Pancreas (tissue), 10 donors: ENCODE measurements around the gene ARHGAP31. TPM values are rescaled to one million over a fixed set of nuclear protein-coding genes. Genes with fewer than 3 reads are reported as not detected.

Experiments used
- ATAC-seq, 4 donors: fragments of 200-7000 bp; cut with Tn5 transposase; one replicate each; pipeline versions ENCODE4 v1.8.0 to v1.9.1; 2020; ENCODE audit warnings: mild to moderate bottlenecking in 4 of 4, moderate library complexity in 4 of 4
- DNase-seq, 6 donors: peaks; one replicate each; pipeline ENCODE4 v3.0.0-alpha.2; 2020
- FAIRE-seq: peaks from 2 replicates; lab custom pipeline; 2012; peaks lifted over from hg19 to GRCh38; lab: Jason Lieb, UNC
- H3K27ac ChIP-seq, 4 donors: fragments of 200-600 bp; sonication (generic); 1 replicate in 3 of 4; 2 replicates in 1 of 4; pipeline versions ENCODE4 v1.5.0 to v1.8.0; 2020
- H3K27me3 ChIP-seq, 4 donors: fragments of 200-600 bp; one replicate each; pipeline ENCODE4 v1.8.0; 2021
- H3K36me3 ChIP-seq, 3 donors: fragments of 200-600 bp; sonication (generic) in 1 of 3; one replicate each; pipeline versions ENCODE4 v1.5.0 to v1.8.0; 2020 to 2021
- H3K4me1 ChIP-seq, 3 donors: fragments of 200-600 bp; one replicate each; pipeline ENCODE4 v1.8.0; 2021
- H3K4me3 ChIP-seq, 4 donors: fragments of 200-600 bp; sonication (generic) in 2 of 4; one replicate each; pipeline versions ENCODE4 v1.5.0 to v1.8.0; 2020 to 2021
- H3K9me3 ChIP-seq, 4 donors: fragments of 200-600 bp; one replicate each; pipeline ENCODE4 v1.8.0; 2021
- CTCF ChIP-seq, 4 donors: fragments of 200-600 bp; sonication (generic) in 3 of 4; IDR thresholded peaks; one replicate each; pipeline versions ENCODE4 v1.5.0 to v1.8.0; 2021; ENCODE audit warnings: antibody characterized with exemption in 4 of 4
- WGBS, 2 donors: extraction: QIAGEN DNeasy Blood & Tissue Kit; methylation state at CpG; one replicate each; pipeline ENCODE4 v1.1.7; 2013; 5-methylcytosine and 5-hydroxymethylcytosine counted together
- intact Hi-C, 3 donors: fragments of 100-400 bp; cut with DNase I; formaldehyde crosslinking; loops; one replicate each; pipeline versions ENCODE4 v1.11.1 to v1.14.2; 2022
- polyA plus RNA-seq, 2 donors: library from polyadenylated mRNA; stranded (reverse); fragments of 200-250 nt; gene quantifications; one replicate each; pipeline ENCODE4 v1.2.3, GENCODE V29; 2013
- total RNA-seq, 6 donors: library from RNA; stranded (reverse); fragmentation: NEBNext Ultra II Directional in 4 of 6; extraction: Animal tissue kit (Norgen Biotek cat#: 25700) in 4 of 6; gene quantifications; one replicate each; pipeline versions ENCODE4 v1.2.1 to v1.2.4, GENCODE V29; 2021 to 2023
- donor health status: healthy with polysubstance abuse.
- donor health status: DM: no; HTN: no; CAD: no; lungs with moderate emphysema.
- donor health status: DM: no; HTN: no; CAD: no.
- donor health status: control.
- donor health status: control.
- donor health status: Bipolar disorder and iron deficiency.
- donor health status: DM: yes; HTN: yes; CAD: no.
- donor health status: DM: no; HTN: no; CAD: no.
- donor health status: DM: no; HTN: no; CAD: no.
- donor health status: DM: yes; HTN: yes; CAD: no.

ARHGAP31 gene
- total and polyA plus RNA-seq, 8 donors = 1.5 to 8.3 (median 3.1) TPM

- Histone ChIP-seq H3K4me3 (no peak overlapping the region), H3K36me3 (no peaks in the 10 kb centered on the region), H3K27ac (no peak overlapping the region), H3K9me3 (no peaks in the 10 kb centered on the region), H3K4me1 (no peaks in the 10 kb centered on the region), H3K27me3 (no peaks in the 10 kb centered on the region)
- intact Hi-C loops = no loop called here
- 86 to 89% methylated on average over 7 of the region's 7 CpGs for WGBS, 2 donors
- no peak for FAIRE-seq
- TF ChIP-seq CTCF (IDR thresholded peaks at IDR 0.05) = no peak
- no peak for DNase-seq
- ATAC-seq = no peak
Observed at GRCh38 chr3:119413603-119414280, 119.6 kb downstream of the ARHGAP31 start.

GRCh38 chr3:119416873-119417272, 122.7 kb downstream of the ARHGAP31 start:
- no peak for TF ChIP-seq CTCF (IDR thresholded peaks at IDR 0.05)
- no peaks in the 10 kb centered on the region for H3K36me3 ChIP-seq
- 97% methylated on average over 1 of the region's 1 CpG for WGBS, 2 donors
- ATAC-seq (no peak), FAIRE-seq (no peak), DNase-seq (no peak)
- H3K9me3 ChIP-seq = no peaks in the 10 kb centered on the region
- H3K27ac ChIP-seq = no peak overlapping the region
- H3K27me3 ChIP-seq = no peaks in the 10 kb centered on the region
- no peaks in the 10 kb centered on the region for H3K4me1 ChIP-seq
- intact Hi-C loops = no loop called here
- no peak overlapping the region for H3K4me3 ChIP-seq

- ATAC-seq (no peak), DNase-seq (no peak), FAIRE-seq (no peak)
- Histone ChIP-seq H3K4me3 (no peak overlapping the region), H3K4me1 (no peaks in the 10 kb centered on the region), H3K27ac (no peak overlapping the region), H3K9me3 (no peaks in the 10 kb centered on the region), H3K27me3 (no peaks in the 10 kb centered on the region), H3K36me3 (no peaks in the 10 kb centered on the region)
- no peak for TF ChIP-seq CTCF (IDR thresholded peaks at IDR 0.05)
- 75 to 82% methylated on average over 8 of the region's 8 CpGs for WGBS, 2 donors
- intact Hi-C loops = no loop called here
Observed at GRCh38 chr3:119417771-119418512, 123.8 kb downstream of the ARHGAP31 start.

- Histone ChIP-seq H3K9me3 (no peaks in the 10 kb centered on the region), H3K4me1 (no peaks in the 10 kb centered on the region), H3K4me3 (no peak overlapping the region), H3K27ac (no peak overlapping the region), H3K27me3 (no peaks in the 10 kb centered on the region), H3K36me3 (no peaks in the 10 kb centered on the region)
- ATAC-seq = no peak
- intact Hi-C loops = no loop called here
- no peak for FAIRE-seq
- DNase-seq = no peak
- TF ChIP-seq CTCF (IDR thresholded peaks at IDR 0.05) = no peak
Observed at GRCh38 chr3:119418641-119419040, 124.5 kb downstream of the ARHGAP31 start.

GRCh38 chr3:119420196-119420595, 126.0 kb downstream of the ARHGAP31 start:
- FAIRE-seq = no peak
- no peak overlapping the region for H3K27ac ChIP-seq
- WGBS, 2 donors = 64 to 87% methylated on average over 2 of the region's 2 CpGs
- H3K27me3 ChIP-seq = no peaks in the 10 kb centered on the region
- no peak for TF ChIP-seq CTCF (IDR thresholded peaks at IDR 0.05)
- no peak for ATAC-seq
- no peaks in the 10 kb centered on the region for H3K36me3 ChIP-seq
- intact Hi-C loops = no loop called here
- H3K4me1 ChIP-seq = no peaks in the 10 kb centered on the region
- no peak for DNase-seq
- H3K9me3 ChIP-seq = no peaks in the 10 kb centered on the region
- no peak overlapping the region for H3K4me3 ChIP-seq
